ENCODE data around the gene TSPYL6.

- TF ChIP-seq POLR2A (IDR thresholded peaks at IDR 0.05; ENCODE audit: control extremely low read depth in 1 of 2, low read depth in 2 of 2, low read length in 2 of 2) (no peak), CBX5 (IDR thresholded peaks at IDR 0.05; ENCODE audit: low read depth, low read length) (no peak), RAD21 (IDR thresholded peaks at IDR 0.05 in 1 of 2, conservative IDR thresholded peaks at IDR 0.05 in 1 of 2; ENCODE audit: low read depth in 2 of 2, low read length in 2 of 2) (peak in 1 of 2 experiments; percentile 4; a peak in 1 of 4 replicates), CHD1 (IDR thresholded peaks at IDR 0.05; ENCODE audit: low read depth, low read length) (no peak)
Measured at GRCh38 chr2:54254180-54254579, 1.8 kb downstream of the TSPYL6 start.

All from H1 (cell line).